DMS 273 (cell line): ENCODE measurements around the gene TBCD.
"Not testable (repeated sequence)": the region's sequence is repeated elsewhere in the genome, so short reads cannot be mapped to it uniquely, and the experiment has no call there.

Experiments used
- DNase-seq: peaks from one replicate; lab custom pipeline; 2025; ENCODE audit not compliant: unreplicated experiment; lab: John Stamatoyannopoulos, UW

TBCD gene

GRCh38 chr17:82949361-82949760, 197.5 kb downstream of the TBCD start:
- no peak for DNase-seq

GRCh38 chr17:82949984-82950383, 198.1 kb downstream of the TBCD start:
- no peak for DNase-seq

- DNase-seq: no peak
Observed at GRCh38 chr17:82950525-82951102, 198.7 kb downstream of the TBCD start.

- DNase-seq: no peak
Observed at GRCh38 chr17:82952019-82952418, 200.2 kb downstream of the TBCD start.

GRCh38 chr17:82955106-82955505, 203.2 kb downstream of the TBCD start:
- not testable (repeated sequence) for DNase-seq

- DNase-seq: not testable (repeated sequence)
Observed at GRCh38 chr17:82955627-82956026, 203.8 kb downstream of the TBCD start.

- DNase-seq: no peak
Observed at GRCh38 chr17:82956146-82956725, 204.4 kb downstream of the TBCD start.

- peak; percentile 98 for DNase-seq
Observed at GRCh38 chr17:82956726-82957468, 205.0 kb downstream of the TBCD start.

- no peak for DNase-seq
Observed at GRCh38 chr17:82957469-82957795, 205.6 kb downstream of the TBCD start.

- no peak for DNase-seq
Observed at GRCh38 chr17:82957961-82958561, 206.2 kb downstream of the TBCD start.

- DNase-seq: no peak
Observed at GRCh38 chr17:82959242-82959930, 207.5 kb downstream of the TBCD start.

GRCh38 chr17:82959990-82960418, 208.1 kb downstream of the TBCD start:
- DNase-seq: no peak

GRCh38 chr17:82960419-82961271, 208.8 kb downstream of the TBCD start:
- no peak for DNase-seq

GRCh38 chr17:82961366-82962162, 209.7 kb downstream of the TBCD start:
- no peak for DNase-seq

GRCh38 chr17:82962163-82962720, 210.4 kb downstream of the TBCD start:
- no peak for DNase-seq

GRCh38 chr17:82963104-82963950, 211.5 kb downstream of the TBCD start:
- DNase-seq: peak; percentile 33

- DNase-seq: not testable (repeated sequence)
Observed at GRCh38 chr17:82964451-82964850, 212.6 kb downstream of the TBCD start.

- no peak for DNase-seq
Observed at GRCh38 chr17:82964851-82965341, 213.0 kb downstream of the TBCD start.
